Right ventricle myocardium superior (tissue), 1 donor: ENCODE measurements around the gene RPA3. TPM values are rescaled to one million over a fixed set of nuclear protein-coding genes. Genes with fewer than 3 reads are reported as not detected.
"Not testable (repeated sequence)": the region's sequence is repeated elsewhere in the genome, so short reads cannot be mapped to it uniquely, and the experiment has no call there.

Experiments
- ATAC-seq: fragments of 200-7000 bp; cut with Tn5 transposase; one replicate; pipeline ENCODE4 v1.9.1; 2020; ENCODE audit warnings: mild to moderate bottlenecking; ENCODE audit not compliant: poor library complexity
- DNase-seq: peaks from one replicate; pipeline ENCODE4 v3.0.0-alpha.2; 2020
- intact Hi-C: fragments of 100-400 bp; cut with DNase I; formaldehyde crosslinking; loops from one replicate; pipeline ENCODE4 v1.11.2; 2022
- total RNA-seq: library from RNA; stranded (reverse); fragmentation: NEBNext Ultra II Directional; extraction: Animal tissue kit (Norgen Biotek cat#: 25700); gene quantifications from one replicate; pipeline ENCODE4 v1.2.1, GENCODE V29; 2021
- donor health status: DM: no; HTN: yes; CAD: no; lungs with severe emphysema.

RPA3 gene
- total RNA-seq, 1 donor from 2014 or later, result 22.9 TPM

DNA sequence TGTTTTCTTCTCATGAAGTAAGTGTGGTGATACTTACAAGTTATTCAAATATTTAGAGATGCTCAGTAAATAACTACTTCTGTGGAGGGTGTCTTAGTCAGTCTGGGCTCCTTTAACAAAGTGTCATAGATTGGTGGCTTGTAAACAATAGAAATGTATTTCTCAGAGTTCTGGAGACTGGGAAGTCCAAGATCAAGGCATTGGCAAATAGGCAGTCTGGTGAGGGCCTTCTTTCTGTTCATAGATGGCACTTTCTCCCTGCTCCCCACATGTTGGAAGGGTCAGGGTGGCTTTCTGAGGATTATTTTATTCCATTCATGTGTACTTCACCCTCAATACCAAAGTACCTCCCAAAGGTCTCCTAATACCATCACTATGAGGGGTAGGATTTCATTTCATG is 18.4 kb downstream of the RPA3 start:
- intact Hi-C loops, result no loop called here
- ATAC-seq (no peak), DNase-seq (no peak)

DNA sequence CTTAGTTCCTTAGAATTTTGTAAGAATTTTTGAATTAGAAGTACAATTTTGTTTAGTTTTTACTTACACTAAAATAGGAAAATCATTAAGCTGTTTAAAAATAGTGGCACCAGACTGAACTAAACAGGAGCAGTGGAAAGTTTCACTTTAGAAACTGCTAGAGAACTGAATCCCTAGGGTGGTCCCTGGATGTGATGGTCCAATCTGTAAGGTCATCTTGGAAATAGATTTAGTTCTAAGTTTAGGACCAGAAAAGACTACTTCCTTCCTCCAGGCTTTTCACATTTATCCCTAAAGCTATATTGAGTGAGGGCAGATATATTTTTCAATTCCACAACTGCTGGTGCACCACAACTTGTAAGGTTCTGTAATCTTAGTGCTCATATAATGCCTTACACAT is 19.0 kb downstream of the RPA3 start:
- DNase-seq (no peak), ATAC-seq (no peak)
- intact Hi-C loops, result no loop called here

DNA sequence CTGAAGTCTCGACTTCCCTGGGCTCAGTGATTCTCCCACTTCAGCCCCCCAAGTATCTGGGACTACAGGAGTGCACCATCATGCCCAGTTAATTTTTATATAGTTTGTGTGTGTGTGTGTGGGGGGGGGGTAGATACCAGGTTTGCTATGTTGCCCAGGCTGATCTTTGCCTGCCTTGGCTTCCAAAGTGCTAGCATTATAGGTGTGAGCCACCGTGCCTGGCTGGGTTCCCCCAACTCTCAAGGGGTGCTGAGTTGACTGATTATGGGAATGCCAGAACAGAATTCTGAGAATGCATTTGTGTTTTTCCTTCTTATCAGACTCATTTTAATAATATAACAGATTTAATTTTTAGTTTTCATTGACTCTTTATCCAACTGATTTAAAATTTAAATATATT is 19.5 kb downstream of the RPA3 start:
- DNase-seq (peak; percentile 43), ATAC-seq (peak; percentile 51)
- intact Hi-C loops, result no loop called here

- ATAC-seq, result peak; percentile 33
- intact Hi-C loops, result no loop called here
- no peak for DNase-seq
Measured at GRCh38 chr7:7696458-7697119, 21.8 kb downstream of the RPA3 start.

GRCh38 chr7:7695111-7695817 is 23.1 kb downstream of the RPA3 start:
- intact Hi-C loops, result no loop called here
- DNase-seq (no peak), ATAC-seq (peak; percentile 56)

GRCh38 chr7:7694542-7694941 is 23.9 kb downstream of the RPA3 start:
- ATAC-seq (no peak), DNase-seq (no peak)
- intact Hi-C loops, result no loop called here

DNA sequence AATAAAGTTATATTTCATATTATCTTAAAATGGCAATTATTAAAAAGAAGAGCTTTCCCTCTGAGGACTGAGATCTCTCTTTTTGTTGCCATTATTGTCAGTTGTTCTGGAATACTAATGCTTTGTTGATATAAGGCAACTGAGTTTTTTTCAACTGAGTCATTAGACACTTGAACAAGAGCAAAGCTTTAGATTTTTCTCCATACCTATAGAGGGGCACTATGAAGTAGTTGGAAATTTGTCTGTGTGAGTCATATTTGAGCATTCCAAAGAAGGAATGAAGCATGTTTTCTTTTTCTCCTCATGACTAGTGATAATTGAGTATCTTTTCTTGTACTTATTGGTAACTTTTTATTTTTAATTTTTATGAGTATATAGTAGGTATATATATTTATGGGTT is 24.5 kb downstream of the RPA3 start:
- intact Hi-C loops, result no loop called here
- ATAC-seq (no peak), DNase-seq (no peak)

GRCh38 chr7:7688956-7689355 is 29.5 kb downstream of the RPA3 start:
- intact Hi-C loops, result no loop called here
- DNase-seq, result no peak
- peak; percentile 85 for ATAC-seq

- peak; percentile 41 for ATAC-seq
- intact Hi-C loops, result no loop called here
- no peak for DNase-seq
Measured at GRCh38 chr7:7688310-7688709, 30.1 kb downstream of the RPA3 start.

DNA sequence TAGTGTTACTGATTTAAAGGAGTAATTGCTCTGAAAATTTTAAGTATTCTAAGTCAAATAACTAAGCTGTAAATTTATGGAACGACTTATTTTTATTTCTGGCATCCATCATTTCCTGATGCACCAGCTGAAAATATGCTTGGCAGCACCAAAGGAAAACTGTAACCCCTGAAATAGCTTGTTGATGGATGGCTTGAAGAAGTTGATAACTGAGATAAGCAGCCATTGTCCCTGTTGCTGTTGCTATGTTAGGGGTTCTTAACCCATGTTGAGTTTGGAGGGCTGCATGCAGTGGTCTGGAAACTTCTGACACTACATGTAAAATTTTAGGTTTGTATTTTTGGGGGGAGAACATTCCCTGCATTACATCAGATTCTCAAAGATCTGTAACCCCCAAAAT is 30.6 kb downstream of the RPA3 start:
- peak; percentile 71 for ATAC-seq
- DNase-seq, result no peak
- intact Hi-C loops, result no loop called here

GRCh38 chr7:7686811-7687508 is 31.4 kb downstream of the RPA3 start:
- DNase-seq (no peak), ATAC-seq (peak; percentile 22)
- intact Hi-C loops, result no loop called here

- intact Hi-C loops, result loop anchor here (5.0 kb wide), 1 partner anchor 79 kb away; no protein-coding TSS in a partner anchor
- ATAC-seq (no peak), DNase-seq (no peak)
Measured at GRCh38 chr7:7682861-7683260, 35.5 kb downstream of the RPA3 start.

DNA sequence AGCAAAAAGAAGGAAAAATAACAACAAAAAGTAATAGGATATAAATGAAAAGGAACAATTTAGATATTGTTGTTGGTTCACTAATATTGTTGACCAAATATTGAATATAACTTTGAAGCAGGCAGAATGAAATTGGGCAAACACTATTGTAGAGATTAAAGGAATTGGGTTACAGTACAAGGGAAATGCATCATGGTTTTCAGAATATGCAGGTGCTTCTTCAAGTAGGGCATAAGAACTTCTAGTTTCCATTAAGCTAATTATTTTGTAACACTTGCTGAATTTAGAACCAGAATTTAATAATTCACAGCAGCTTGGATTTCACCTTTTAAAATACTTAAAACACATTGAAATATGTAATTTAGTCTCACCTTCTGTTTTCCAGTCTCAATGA is 36.5 kb downstream of the RPA3 start:
- intact Hi-C loops, result loop anchor here (5.0 kb wide), 1 partner anchor 80 kb away; no protein-coding TSS in a partner anchor
- DNase-seq (no peak), ATAC-seq (no peak)

- intact Hi-C loops, result loop anchor here (5.0 kb wide), 1 partner anchor 81 kb away; no protein-coding TSS in a partner anchor
- ATAC-seq (peak; percentile 89), DNase-seq (no peak)
Measured at GRCh38 chr7:7681191-7681935, 37.0 kb downstream of the RPA3 start.

GRCh38 chr7:7679640-7680039 is 38.8 kb downstream of the RPA3 start:
- intact Hi-C loops, result loop anchor here (5.0 to 10.0 kb wide), 2 partner anchors 83 to 535 kb away; no protein-coding TSS in a partner anchor
- DNase-seq, result not testable (repeated sequence)

DNA sequence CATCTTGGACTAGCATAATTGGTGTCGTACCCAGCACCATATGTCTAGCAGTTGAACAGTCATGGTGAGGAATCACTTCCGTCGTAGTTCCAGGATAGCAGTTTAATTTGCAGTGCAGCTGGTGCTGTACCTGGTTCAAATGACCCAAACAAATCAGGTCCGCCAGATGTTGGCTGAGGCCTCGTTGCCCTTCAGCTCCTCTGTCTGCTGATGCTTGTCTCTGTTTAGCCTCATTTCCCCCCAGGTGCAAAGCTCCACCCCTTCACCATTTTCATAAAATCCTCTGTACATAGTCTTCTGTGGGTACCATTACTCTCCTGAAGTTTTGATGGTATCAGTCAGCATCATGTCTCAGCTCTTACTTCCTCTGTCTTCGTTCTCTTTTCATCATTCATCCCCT is 42.7 kb downstream of the RPA3 start:
- intact Hi-C loops, result loop anchor here (10.0 kb wide), 1 partner anchor 539 kb away; no protein-coding TSS in a partner anchor
- DNase-seq (no peak), ATAC-seq (no peak)

More at GRCh38 chr7:7679640-7680039, 38.8 kb downstream of the RPA3 start:
- not testable (repeated sequence) for ATAC-seq

- intact Hi-C loops, result loop anchor here (10.0 kb wide), 1 partner anchor 542 kb away; no protein-coding TSS in a partner anchor
- ATAC-seq, result no peak
Measured at GRCh38 chr7:7673240-7673550, 45.2 kb downstream of the RPA3 start.

DNA sequence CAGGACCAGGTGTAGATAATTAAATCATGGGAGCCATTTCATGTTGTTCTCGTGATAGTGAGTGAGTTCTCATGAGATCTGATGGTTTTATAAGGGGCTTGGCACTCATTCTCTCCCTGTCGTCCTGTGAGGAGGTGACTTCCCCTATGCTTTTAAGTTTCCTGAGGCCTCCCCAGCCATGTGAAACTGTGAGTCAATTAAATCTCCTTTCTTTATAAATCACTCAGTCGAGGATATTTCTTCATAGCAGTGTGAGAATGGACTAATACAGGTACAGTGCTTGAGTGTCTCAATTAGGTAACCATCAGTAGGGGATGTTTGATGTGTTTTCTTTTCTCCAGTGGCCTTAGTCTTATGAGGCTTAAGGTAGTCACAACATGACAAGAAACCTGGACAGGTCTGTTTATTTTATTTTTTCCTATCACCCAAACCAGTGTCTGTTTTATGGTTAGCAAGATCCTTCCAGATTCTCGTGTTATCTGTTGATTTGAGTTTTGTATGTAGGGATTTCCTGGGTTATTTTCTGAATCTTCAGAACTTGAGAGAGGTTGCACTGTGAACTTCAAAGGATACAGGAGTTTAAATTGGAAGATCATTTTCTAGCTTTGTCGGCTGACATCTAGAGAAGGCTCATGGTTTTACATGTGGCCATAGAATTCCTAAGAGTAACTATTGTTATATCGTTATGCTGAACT is 45.7 kb downstream of the RPA3 start:
- DNase-seq (no peak), ATAC-seq (no peak)
- intact Hi-C loops, result loop anchor here (10.0 kb wide), 1 partner anchor 542 kb away; no protein-coding TSS in a partner anchor

More at GRCh38 chr7:7673240-7673550, 45.2 kb downstream of the RPA3 start:
- DNase-seq, result no peak
